ENCODE measurements around the gene CASKIN1.

GRCh38 chr16:2223221-2223941 lies 27.0 kb upstream of the CASKIN1 start, which contains the start of gene E4F1:
- TF ChIP-seq, protein P1, sequence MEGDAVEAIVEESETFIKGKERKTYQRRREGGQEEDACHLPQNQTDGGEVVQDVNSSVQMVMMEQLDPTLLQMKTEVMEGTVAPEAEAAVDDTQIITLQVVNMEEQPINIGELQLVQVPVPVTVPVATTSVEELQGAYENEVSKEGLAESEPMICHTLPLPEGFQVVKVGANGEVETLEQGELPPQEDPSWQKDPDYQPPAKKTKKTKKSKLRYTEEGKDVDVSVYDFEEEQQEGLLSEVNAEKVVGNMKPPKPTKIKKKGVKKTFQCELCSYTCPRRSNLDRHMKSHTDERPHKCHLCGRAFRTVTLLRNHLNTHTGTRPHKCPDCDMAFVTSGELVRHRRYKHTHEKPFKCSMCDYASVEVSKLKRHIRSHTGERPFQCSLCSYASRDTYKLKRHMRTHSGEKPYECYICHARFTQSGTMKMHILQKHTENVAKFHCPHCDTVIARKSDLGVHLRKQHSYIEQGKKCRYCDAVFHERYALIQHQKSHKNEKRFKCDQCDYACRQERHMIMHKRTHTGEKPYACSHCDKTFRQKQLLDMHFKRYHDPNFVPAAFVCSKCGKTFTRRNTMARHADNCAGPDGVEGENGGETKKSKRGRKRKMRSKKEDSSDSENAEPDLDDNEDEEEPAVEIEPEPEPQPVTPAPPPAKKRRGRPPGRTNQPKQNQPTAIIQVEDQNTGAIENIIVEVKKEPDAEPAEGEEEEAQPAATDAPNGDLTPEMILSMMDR (IDR thresholded peaks at IDR 0.05; ENCODE audit: low read depth, low read length): no peak
- TF ChIP-seq EZH2phosphoT487 (IDR thresholded peaks at IDR 0.05; ENCODE audit: low read depth): no peak

Measured in OCI-LY3 (cell line).